Astrocyte (in vitro differentiated cells and primary cell): ENCODE measurements around the gene ATF7.

Source experiments
- EZH2 ChIP-seq: IDR thresholded peaks from 2 replicates; pipeline ENCODE4 v1.6.1; 2012; ENCODE audit warnings: mild to moderate bottlenecking, low read length, inconsistent platforms; ENCODE audit not compliant: insufficient read depth
- TF ChIP-seq, protein P1 (sequence below): IDR thresholded peaks from 2 replicates; pipeline ENCODE4 v1.5.1; 2011; ENCODE audit warnings: low read depth, mild to moderate bottlenecking, inconsistent platforms, low read length, moderate library complexity; ENCODE audit not compliant: insufficient read depth

GRCh38 chr12:53516758-53517455, 109.3 kb downstream of the ATF7 start:
- TF ChIP-seq, protein P1, sequence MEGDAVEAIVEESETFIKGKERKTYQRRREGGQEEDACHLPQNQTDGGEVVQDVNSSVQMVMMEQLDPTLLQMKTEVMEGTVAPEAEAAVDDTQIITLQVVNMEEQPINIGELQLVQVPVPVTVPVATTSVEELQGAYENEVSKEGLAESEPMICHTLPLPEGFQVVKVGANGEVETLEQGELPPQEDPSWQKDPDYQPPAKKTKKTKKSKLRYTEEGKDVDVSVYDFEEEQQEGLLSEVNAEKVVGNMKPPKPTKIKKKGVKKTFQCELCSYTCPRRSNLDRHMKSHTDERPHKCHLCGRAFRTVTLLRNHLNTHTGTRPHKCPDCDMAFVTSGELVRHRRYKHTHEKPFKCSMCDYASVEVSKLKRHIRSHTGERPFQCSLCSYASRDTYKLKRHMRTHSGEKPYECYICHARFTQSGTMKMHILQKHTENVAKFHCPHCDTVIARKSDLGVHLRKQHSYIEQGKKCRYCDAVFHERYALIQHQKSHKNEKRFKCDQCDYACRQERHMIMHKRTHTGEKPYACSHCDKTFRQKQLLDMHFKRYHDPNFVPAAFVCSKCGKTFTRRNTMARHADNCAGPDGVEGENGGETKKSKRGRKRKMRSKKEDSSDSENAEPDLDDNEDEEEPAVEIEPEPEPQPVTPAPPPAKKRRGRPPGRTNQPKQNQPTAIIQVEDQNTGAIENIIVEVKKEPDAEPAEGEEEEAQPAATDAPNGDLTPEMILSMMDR = no peak
- TF ChIP-seq EZH2 = no peak
